ENCODE measurements around the gene TCOF1. TPM values are rescaled to one million over a fixed set of nuclear protein-coding genes. Genes with fewer than 3 reads are reported as not detected.

TCOF1 gene
- total RNA-seq, 1 experiment from 2014 or later = 109 TPM

DNA sequence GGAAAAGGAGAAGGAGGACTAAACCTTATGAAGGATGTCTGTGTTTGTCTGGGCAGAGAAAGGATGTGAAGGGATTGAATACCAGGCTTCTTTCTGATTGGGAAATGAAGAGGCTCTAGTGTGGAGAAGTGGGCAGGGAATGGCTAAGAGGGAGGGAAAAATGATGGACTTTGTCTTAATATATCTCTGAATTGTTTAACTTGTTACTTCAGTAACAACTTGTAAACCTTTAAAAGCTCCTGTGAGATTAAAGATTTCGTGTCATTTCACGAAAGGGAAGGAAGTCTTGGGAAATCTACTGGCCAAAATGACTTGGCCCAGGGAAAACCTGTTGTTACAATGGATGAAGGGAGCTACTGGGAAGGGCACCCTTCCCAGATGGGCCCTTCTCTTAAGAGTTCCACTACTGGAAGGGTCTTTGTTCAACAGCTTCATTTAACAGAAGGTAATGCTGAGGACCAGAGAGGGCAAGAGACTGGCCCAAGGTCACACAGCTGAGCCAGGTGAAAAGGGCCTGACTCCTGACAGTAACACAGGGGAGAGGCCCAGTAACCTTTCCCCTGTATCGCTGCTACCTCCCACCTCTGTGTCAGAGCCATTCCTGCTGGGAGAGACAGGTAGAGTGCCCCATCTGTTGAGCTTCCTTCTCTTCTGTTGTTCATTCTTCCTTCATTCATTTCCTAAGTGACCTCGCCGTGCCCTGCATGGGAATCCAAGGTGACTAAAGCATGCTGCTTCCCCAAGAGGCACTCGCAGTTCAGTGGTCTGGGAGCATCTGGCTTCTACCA is 5.1 kb upstream of the TCOF1 start:
- H3K4me3 ChIP-seq (ENCODE audit: low read depth, low read length, poor library complexity, severe bottlenecking) = no peak overlapping the region
- no peak overlapping the region for H3K27ac ChIP-seq (ENCODE audit: low read depth, low read length, poor library complexity, severe bottlenecking)
- H3K9me3 ChIP-seq (ENCODE audit: low read depth, low read length, poor library complexity, severe bottlenecking) = no peaks in the 10 kb centered on the region
- CTCF ChIA-PET = no interaction called here
- no TSS peak for BruUV-seq (replicated peaks)
- TF ChIP-seq, protein P1, sequence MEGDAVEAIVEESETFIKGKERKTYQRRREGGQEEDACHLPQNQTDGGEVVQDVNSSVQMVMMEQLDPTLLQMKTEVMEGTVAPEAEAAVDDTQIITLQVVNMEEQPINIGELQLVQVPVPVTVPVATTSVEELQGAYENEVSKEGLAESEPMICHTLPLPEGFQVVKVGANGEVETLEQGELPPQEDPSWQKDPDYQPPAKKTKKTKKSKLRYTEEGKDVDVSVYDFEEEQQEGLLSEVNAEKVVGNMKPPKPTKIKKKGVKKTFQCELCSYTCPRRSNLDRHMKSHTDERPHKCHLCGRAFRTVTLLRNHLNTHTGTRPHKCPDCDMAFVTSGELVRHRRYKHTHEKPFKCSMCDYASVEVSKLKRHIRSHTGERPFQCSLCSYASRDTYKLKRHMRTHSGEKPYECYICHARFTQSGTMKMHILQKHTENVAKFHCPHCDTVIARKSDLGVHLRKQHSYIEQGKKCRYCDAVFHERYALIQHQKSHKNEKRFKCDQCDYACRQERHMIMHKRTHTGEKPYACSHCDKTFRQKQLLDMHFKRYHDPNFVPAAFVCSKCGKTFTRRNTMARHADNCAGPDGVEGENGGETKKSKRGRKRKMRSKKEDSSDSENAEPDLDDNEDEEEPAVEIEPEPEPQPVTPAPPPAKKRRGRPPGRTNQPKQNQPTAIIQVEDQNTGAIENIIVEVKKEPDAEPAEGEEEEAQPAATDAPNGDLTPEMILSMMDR (conservative IDR thresholded peaks at IDR 0.05; ENCODE audit: low read depth, low read length) = no peak
- no peak for TF ChIP-seq EZH2 (IDR thresholded peaks at IDR 0.05; ENCODE audit: borderline replicate concordance, low read depth, low read length, poor library complexity, severe bottlenecking)
- peaks cover 8% of the 10 kb centered on the region for H3K4me1 ChIP-seq (ENCODE audit: insufficient read depth, low read length, poor library complexity, severe bottlenecking)
- H3K36me3 ChIP-seq (ENCODE audit: insufficient read depth, low read length, poor library complexity, severe bottlenecking) = no peaks in the 10 kb centered on the region
- no peaks in the 10 kb centered on the region for H3K27me3 ChIP-seq (replicated peaks; ENCODE audit: insufficient read depth, low read depth, low read length, poor library complexity)
- intact Hi-C loops (cut with micrococcal nuclease; ENCODE audit: unreplicated experiment) = no loop called here
- POLR2A ChIA-PET (ENCODE audit: low non-redundant PET) = interaction anchor here (0.6 kb wide), 1 partner anchor 360 kb away, joined by 3 read pairs; no protein-coding TSS in a partner anchor
- no peak for DNase-seq (ENCODE audit: low spot score)

DNA sequence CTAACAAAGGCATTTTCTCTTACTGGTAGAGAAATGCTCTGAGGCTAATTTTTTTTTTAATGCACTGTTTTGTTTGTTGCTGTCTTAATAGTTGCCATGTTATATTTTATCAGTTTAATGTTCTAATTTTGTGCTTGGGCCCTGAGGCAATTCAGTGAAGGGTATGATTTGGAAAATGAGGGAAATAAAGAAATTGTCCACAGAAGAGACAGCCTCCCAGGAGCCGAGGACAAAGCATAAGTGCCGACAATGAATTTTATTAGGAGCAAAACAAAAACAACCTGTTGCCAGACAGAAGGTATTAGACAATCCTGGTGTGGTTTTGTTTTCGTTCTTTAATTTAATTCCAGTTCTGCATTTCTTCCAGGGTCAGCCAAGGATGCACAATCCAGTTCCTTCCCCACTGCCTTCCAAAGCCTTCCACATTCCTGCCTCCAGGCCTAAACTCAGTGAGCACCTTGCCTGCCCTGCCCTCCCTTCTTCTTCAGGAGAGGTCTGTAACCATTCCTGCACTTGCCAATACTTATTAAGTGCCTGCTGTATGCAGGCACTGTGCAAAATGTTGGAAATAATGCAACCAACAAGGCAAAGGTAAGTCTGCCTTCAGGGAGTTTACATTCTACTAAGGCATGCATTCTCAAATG is 4.3 kb upstream of the TCOF1 start:
- no peak overlapping the region for H3K4me3 ChIP-seq (ENCODE audit: low read depth, low read length, poor library complexity, severe bottlenecking)
- DNase-seq (ENCODE audit: low spot score) = no peak
- ChIA-PET CTCF (no interaction called here), POLR2A (ENCODE audit: low non-redundant PET) (no interaction called here)
- no TSS peak for BruUV-seq (replicated peaks)
- peaks cover 8% of the 10 kb centered on the region for H3K4me1 ChIP-seq (ENCODE audit: insufficient read depth, low read length, poor library complexity, severe bottlenecking)
- no peaks in the 10 kb centered on the region for H3K36me3 ChIP-seq (ENCODE audit: insufficient read depth, low read length, poor library complexity, severe bottlenecking)
- no peaks in the 10 kb centered on the region for H3K27me3 ChIP-seq (replicated peaks; ENCODE audit: insufficient read depth, low read depth, low read length, poor library complexity)
- TF ChIP-seq EZH2 (IDR thresholded peaks at IDR 0.05; ENCODE audit: borderline replicate concordance, low read depth, low read length, poor library complexity, severe bottlenecking) = no peak
- TF ChIP-seq, protein P1 (conservative IDR thresholded peaks at IDR 0.05; ENCODE audit: low read depth, low read length) = no peak
- H3K27ac ChIP-seq (ENCODE audit: low read depth, low read length, poor library complexity, severe bottlenecking) = no peak overlapping the region
- intact Hi-C loops (cut with micrococcal nuclease; ENCODE audit: unreplicated experiment) = no loop called here
- H3K9me3 ChIP-seq (ENCODE audit: low read depth, low read length, poor library complexity, severe bottlenecking) = no peaks in the 10 kb centered on the region

DNA sequence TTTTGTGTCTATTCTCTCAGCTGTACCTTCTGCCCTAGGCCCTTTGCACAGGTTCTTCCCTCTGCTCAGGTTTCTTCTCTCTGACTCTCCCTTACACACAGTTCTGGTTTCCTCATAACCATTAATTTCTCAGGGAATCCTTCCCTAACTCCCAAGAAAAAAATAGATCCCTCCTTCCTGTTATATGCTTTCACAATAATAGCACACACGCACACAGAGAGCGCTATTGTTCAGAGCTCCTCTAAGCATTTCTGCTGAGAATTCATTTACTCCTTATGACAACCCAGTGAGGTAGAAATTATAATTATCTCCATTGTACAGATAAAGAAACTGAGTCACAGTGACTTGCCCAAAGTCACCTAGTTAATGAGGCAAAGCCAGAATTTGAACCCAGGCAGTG is 1.7 kb upstream of the TCOF1 start:
- no peaks in the 10 kb centered on the region for H3K27me3 ChIP-seq (replicated peaks; ENCODE audit: insufficient read depth, low read depth, low read length, poor library complexity)
- H3K27ac ChIP-seq (ENCODE audit: low read depth, low read length, poor library complexity, severe bottlenecking) = no peak overlapping the region
- H3K36me3 ChIP-seq (ENCODE audit: insufficient read depth, low read length, poor library complexity, severe bottlenecking) = peaks cover under 1% of the 10 kb centered on the region
- DNase-seq (ENCODE audit: low spot score) = no peak
- CTCF ChIA-PET = no interaction called here
- BruUV-seq (replicated peaks) = no TSS peak
- POLR2A ChIA-PET (ENCODE audit: low non-redundant PET) = no interaction called here
- TF ChIP-seq, protein P1 (conservative IDR thresholded peaks at IDR 0.05; ENCODE audit: low read depth, low read length) = no peak
- TF ChIP-seq EZH2 (IDR thresholded peaks at IDR 0.05; ENCODE audit: borderline replicate concordance, low read depth, low read length, poor library complexity, severe bottlenecking) = no peak
- no peak overlapping the region for H3K4me3 ChIP-seq (ENCODE audit: low read depth, low read length, poor library complexity, severe bottlenecking)
- no peaks in the 10 kb centered on the region for H3K9me3 ChIP-seq (ENCODE audit: low read depth, low read length, poor library complexity, severe bottlenecking)
- intact Hi-C loops (cut with micrococcal nuclease; ENCODE audit: unreplicated experiment) = loop anchor here (5.0 kb wide), 1 partner anchor 213 kb away; no protein-coding TSS in a partner anchor
- peaks cover 8% of the 10 kb centered on the region for H3K4me1 ChIP-seq (ENCODE audit: insufficient read depth, low read length, poor library complexity, severe bottlenecking)
